MCF 10A (cell line): ENCODE data around the gene THRB. TPM values are rescaled to one million over a fixed set of nuclear protein-coding genes. Genes with fewer than 3 reads are reported as not detected.

Source experiments
- BruUV-seq: library from RNA; stranded (reverse); fragments of 400-500 nt; replicated peaks from 2 replicates; lab custom pipeline; 2021; lab: Mats Ljungman, UMichigan
- CTCF ChIA-PET: fragments of 300-600 bp; sonication (Branson Sonifier 250); formaldehyde crosslinking; extraction: SDS; loops from one replicate; lab custom pipeline; 2021; ENCODE audit warnings: antibody characterized with exemption, inconsistent platforms; lab: Yijun Ruan, JAX
- POLR2A ChIA-PET: fragments of 300-600, 350-650 bp; sonication (Branson Sonifier 250); formaldehyde crosslinking; extraction: SDS; loops from one replicate; lab custom pipeline; 2020; ENCODE audit warnings: antibody characterized with exemption, inconsistent platforms; lab: Yijun Ruan, JAX
- DNase-seq: peaks from one replicate; pipeline ENCODE4 v3.0.0-alpha.2; 2018; ENCODE audit not compliant: unreplicated experiment
- H3K27ac Mint-ChIP-seq: one replicate; pipeline ENCODE4 v1.8.0; 2022; ENCODE audit warnings: mild to moderate bottlenecking, low read depth, mixed read lengths; ENCODE audit not compliant: unreplicated experiment
- H3K27me3 Mint-ChIP-seq: one replicate; pipeline ENCODE4 v1.8.0; 2022; ENCODE audit warnings: mixed read lengths; ENCODE audit not compliant: insufficient read depth, unreplicated experiment
- H3K36me3 Mint-ChIP-seq: one replicate; pipeline ENCODE4 v1.8.0; 2022; ENCODE audit warnings: mild to moderate bottlenecking, moderate library complexity, mixed read lengths; ENCODE audit not compliant: insufficient read depth, unreplicated experiment
- H3K4me1 Mint-ChIP-seq: one replicate; pipeline ENCODE4 v1.8.0; 2022; ENCODE audit warnings: mixed read lengths; ENCODE audit not compliant: insufficient read depth, unreplicated experiment
- H3K4me3 Mint-ChIP-seq: one replicate; pipeline ENCODE4 v1.8.0; 2022; ENCODE audit warnings: mild to moderate bottlenecking, moderate library complexity, mixed read lengths; ENCODE audit not compliant: unreplicated experiment
- H3K9me3 Mint-ChIP-seq: one replicate; pipeline ENCODE4 v1.8.0; 2022; ENCODE audit warnings: mixed read lengths; ENCODE audit not compliant: unreplicated experiment
- intact Hi-C: fragments of 100-400 bp; cut with micrococcal nuclease; formaldehyde crosslinking; loops from 2 replicates; pipeline ENCODE4 v1.14.1; 2022
- total RNA-seq: library from RNA; stranded (reverse); gene quantifications from 2 replicates; pipeline ENCODE4 v1.2.3, GENCODE V29; 2022
- TF ChIP-seq, protein P1 (sequence below): fragments of 200-600 bp; IDR thresholded peaks from one replicate; pipeline ENCODE4 v1.8.0; 2022; ENCODE audit warnings: antibody characterized with exemption, mild to moderate bottlenecking; ENCODE audit not compliant: unreplicated experiment

Gene THRB
- total RNA-seq, 1 experiment from 2014 or later = 4.2 TPM

- intact Hi-C loops = no loop called here
- H3K36me3 Mint-ChIP-seq = no peaks in the 10 kb centered on the region
- no peak overlapping the region for H3K27ac Mint-ChIP-seq
- BruUV-seq = no TSS peak
- no peaks in the 10 kb centered on the region for H3K27me3 Mint-ChIP-seq
- no peaks in the 10 kb centered on the region for H3K9me3 Mint-ChIP-seq
- H3K4me3 Mint-ChIP-seq = no peak overlapping the region
- CTCF ChIA-PET = interaction anchor here (0.6 to 1.4 kb wide), 5 partner anchors 11 to 157 kb away, joined by 3 to 8 read pairs (median 3); no protein-coding TSS in a partner anchor
- peak; percentile 32 for DNase-seq
- POLR2A ChIA-PET = interaction anchor here (0.6 to 1.6 kb wide), 3 partner anchors 9 to 1854 kb away, joined by 3 to 6 read pairs (median 3); no protein-coding TSS in a partner anchor
- peaks cover 16% of the 10 kb centered on the region for H3K4me1 Mint-ChIP-seq
- TF ChIP-seq, protein P1, sequence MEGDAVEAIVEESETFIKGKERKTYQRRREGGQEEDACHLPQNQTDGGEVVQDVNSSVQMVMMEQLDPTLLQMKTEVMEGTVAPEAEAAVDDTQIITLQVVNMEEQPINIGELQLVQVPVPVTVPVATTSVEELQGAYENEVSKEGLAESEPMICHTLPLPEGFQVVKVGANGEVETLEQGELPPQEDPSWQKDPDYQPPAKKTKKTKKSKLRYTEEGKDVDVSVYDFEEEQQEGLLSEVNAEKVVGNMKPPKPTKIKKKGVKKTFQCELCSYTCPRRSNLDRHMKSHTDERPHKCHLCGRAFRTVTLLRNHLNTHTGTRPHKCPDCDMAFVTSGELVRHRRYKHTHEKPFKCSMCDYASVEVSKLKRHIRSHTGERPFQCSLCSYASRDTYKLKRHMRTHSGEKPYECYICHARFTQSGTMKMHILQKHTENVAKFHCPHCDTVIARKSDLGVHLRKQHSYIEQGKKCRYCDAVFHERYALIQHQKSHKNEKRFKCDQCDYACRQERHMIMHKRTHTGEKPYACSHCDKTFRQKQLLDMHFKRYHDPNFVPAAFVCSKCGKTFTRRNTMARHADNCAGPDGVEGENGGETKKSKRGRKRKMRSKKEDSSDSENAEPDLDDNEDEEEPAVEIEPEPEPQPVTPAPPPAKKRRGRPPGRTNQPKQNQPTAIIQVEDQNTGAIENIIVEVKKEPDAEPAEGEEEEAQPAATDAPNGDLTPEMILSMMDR = no peak
Observed at GRCh38 chr3:24156466-24156865, 338.2 kb downstream of the THRB start.

- BruUV-seq = no TSS peak
- CTCF ChIA-PET = no interaction called here
- peaks cover 16% of the 10 kb centered on the region for H3K4me1 Mint-ChIP-seq
- intact Hi-C loops = no loop called here
- no peaks in the 10 kb centered on the region for H3K9me3 Mint-ChIP-seq
- no peaks in the 10 kb centered on the region for H3K27me3 Mint-ChIP-seq
- POLR2A ChIA-PET = no interaction called here
- TF ChIP-seq, protein P1 = no peak
- no peak overlapping the region for H3K4me3 Mint-ChIP-seq
- H3K27ac Mint-ChIP-seq = no peak overlapping the region
- no peaks in the 10 kb centered on the region for H3K36me3 Mint-ChIP-seq
- DNase-seq = no peak
Observed at GRCh38 chr3:24155276-24155675, 339.4 kb downstream of the THRB start.

DNA sequence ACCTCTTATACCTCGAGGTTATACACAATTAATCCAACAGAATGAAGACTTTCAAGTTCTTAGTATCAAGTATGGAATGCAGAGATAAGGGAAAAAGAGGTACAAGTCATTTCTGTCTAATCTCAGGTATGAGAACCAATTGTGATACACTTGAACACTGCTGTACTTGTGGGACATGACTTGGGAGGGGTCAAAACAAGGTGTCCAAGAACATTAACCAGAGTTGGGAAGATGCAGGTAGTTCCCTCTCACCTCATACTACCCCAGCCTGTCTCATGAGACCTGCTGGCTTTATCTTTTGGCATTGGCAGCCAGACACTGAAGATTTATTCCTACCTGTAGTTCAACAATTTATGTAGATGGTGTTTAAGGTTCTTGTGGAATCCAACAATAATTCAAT, 339.9 kb downstream of the THRB start:
- no peak overlapping the region for H3K4me3 Mint-ChIP-seq
- TF ChIP-seq, protein P1 = no peak
- BruUV-seq = no TSS peak
- H3K27me3 Mint-ChIP-seq = no peaks in the 10 kb centered on the region
- H3K4me1 Mint-ChIP-seq = peaks cover 16% of the 10 kb centered on the region
- intact Hi-C loops = no loop called here
- H3K27ac Mint-ChIP-seq = no peak overlapping the region
- no peaks in the 10 kb centered on the region for H3K36me3 Mint-ChIP-seq
- DNase-seq = no peak
- H3K9me3 Mint-ChIP-seq = no peaks in the 10 kb centered on the region
- POLR2A ChIA-PET = no interaction called here
- CTCF ChIA-PET = no interaction called here

- POLR2A ChIA-PET = interaction anchor here (0.9 to 1.2 kb wide), 2 partner anchors 26 to 67 kb away, joined by 3 read pairs; no protein-coding TSS in a partner anchor
- Mint-ChIP-seq H3K36me3 (no peaks in the 10 kb centered on the region), H3K27me3 (no peaks in the 10 kb centered on the region), H3K9me3 (no peaks in the 10 kb centered on the region), H3K4me3 (no peak overlapping the region), H3K4me1 (peaks cover 16% of the 10 kb centered on the region), H3K27ac (peak overlapping the region; percentile 42)
- BruUV-seq = no TSS peak
- intact Hi-C loops = no loop called here
- TF ChIP-seq, protein P1 = no peak
- DNase-seq = peak; percentile 10
- CTCF ChIA-PET = interaction anchor here (0.6 to 1.3 kb wide), 2 partner anchors 66 to 271 kb away, joined by 3 to 4 read pairs; no protein-coding TSS in a partner anchor
Observed at GRCh38 chr3:24154013-24154695, 340.5 kb downstream of the THRB start.
